ENCODE results near the gene DNAH5.

DNAH5 gene

DNA sequence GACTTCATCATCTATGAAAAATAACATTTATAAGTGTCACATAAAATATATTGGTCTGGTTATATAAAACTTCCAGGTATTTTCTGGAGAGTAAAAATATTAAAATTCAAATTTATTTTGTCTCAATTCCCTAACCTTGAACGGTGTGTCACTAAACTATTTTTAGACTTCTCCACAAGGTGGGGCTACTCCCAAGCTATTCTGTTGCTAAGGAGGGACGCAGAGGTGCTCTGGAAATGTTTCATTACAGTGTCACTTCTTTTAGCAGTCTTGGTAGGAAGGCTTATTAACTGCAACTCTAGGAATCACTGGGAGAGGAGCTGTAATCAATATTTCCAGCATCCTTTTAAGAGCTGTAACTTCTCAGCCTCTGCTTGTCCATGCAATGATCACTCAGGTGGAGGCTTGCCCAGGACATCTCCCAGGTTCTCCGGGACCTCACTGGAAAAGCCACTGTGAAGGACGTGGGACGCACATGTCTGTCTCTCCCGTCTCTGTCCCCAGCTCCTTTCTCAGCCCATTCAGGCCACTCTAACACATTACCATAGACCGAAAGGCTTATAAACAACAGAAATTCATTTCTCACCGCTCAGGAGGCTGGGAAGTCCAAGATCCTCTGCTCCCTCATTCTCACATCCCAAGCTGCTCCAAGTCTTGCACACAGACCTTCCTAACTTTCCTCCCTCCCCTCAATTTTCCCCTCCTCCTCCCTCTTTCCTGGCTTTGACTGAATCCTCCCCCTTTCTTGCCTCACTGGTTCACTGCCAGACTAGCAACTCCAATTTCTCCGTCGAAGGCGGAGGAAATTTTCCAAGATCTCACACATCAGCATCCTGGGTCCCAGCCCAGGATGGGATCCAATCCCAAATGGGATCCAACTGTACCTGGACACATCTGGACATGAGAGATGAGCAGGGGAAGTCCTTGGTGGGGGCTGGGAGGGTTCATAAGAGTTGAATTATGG is 32.7 kb upstream of the DNAH5 start:
- H3K9me3 ChIP-seq (ENCODE audit: control insufficient read depth in 5 of 5, low read length in 5 of 5), result no peaks in the 10 kb centered on the region
- no peak overlapping the region for H3K4me3 ChIP-seq (ENCODE audit: low read depth in 1 of 5, low read length in 5 of 5)
- no peaks in the 10 kb centered on the region for H3K4me1 ChIP-seq (ENCODE audit: control insufficient read depth in 5 of 5, insufficient read depth in 5 of 5, low read length in 5 of 5)
- H3K36me3 ChIP-seq (ENCODE audit: control insufficient read depth in 5 of 5, insufficient read depth in 5 of 5, low read length in 5 of 5), result no peaks in the 10 kb centered on the region
- H3K27ac ChIP-seq (ENCODE audit: low read depth, low read length), result no peak overlapping the region
- H3K27me3 ChIP-seq (ENCODE audit: control insufficient read depth in 5 of 5, insufficient read depth in 4 of 5, low read length in 5 of 5), result peaks cover 0 to 15% (median 0%) of the 10 kb centered on the region in 5 donors
- H3K9ac ChIP-seq (ENCODE audit: low read length in 5 of 5), result no peak overlapping the region

DNA sequence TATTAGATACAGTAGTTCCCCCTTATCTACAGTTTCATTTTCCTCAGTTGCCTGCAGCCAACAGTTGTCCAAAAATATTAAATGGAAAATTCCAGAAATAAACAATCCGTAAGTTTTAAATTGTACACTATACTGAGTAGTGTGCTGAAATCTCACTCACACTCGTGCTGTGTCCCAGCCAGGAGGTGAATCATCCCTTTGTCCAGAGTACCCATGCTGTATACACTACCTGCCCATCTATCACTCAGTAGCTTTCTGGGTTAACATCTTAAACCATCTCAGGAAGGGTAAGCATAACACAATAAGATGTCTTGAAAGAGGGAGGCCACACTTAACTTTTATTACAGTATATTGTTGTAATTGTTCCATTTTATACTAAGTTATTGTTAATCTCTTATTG is 31.7 kb upstream of the DNAH5 start:
- H3K36me3 ChIP-seq (ENCODE audit: control insufficient read depth in 5 of 5, insufficient read depth in 5 of 5, low read length in 5 of 5), result no peaks in the 10 kb centered on the region
- no peak overlapping the region for H3K27ac ChIP-seq (ENCODE audit: low read depth, low read length)
- H3K4me3 ChIP-seq (ENCODE audit: low read depth in 1 of 5, low read length in 5 of 5), result no peak overlapping the region
- no peaks in the 10 kb centered on the region for H3K4me1 ChIP-seq (ENCODE audit: control insufficient read depth in 5 of 5, insufficient read depth in 5 of 5, low read length in 5 of 5)
- no peak overlapping the region for H3K9ac ChIP-seq (ENCODE audit: low read length in 5 of 5)
- H3K27me3 ChIP-seq (ENCODE audit: control insufficient read depth in 5 of 5, insufficient read depth in 4 of 5, low read length in 5 of 5), result peaks cover 0 to 15% (median 0%) of the 10 kb centered on the region in 5 donors
- no peaks in the 10 kb centered on the region for H3K9me3 ChIP-seq (ENCODE audit: control insufficient read depth in 5 of 5, low read length in 5 of 5)

DNA sequence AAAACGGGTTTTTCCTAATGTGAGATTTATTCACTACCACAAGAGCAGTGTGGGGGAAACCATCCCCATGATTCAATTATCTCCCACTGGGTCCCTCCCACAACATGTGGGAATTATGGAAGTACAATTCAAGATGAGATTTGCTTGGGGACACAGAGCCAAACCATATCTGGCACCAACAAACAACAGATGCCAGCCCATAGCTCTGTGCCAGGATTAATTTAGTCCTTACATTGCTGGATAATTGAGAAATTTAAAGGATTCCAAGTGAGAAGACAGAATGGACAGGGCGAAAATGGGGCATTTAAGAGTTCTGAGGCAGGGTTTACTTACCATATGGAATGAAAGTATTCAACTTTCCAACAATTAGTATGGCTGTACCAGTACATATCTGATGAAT is 30.8 kb upstream of the DNAH5 start:
- Histone ChIP-seq H3K27ac (ENCODE audit: low read depth, low read length) (no peak overlapping the region), H3K36me3 (ENCODE audit: control insufficient read depth in 5 of 5, insufficient read depth in 5 of 5, low read length in 5 of 5) (no peaks in the 10 kb centered on the region), H3K4me3 (ENCODE audit: low read depth in 1 of 5, low read length in 5 of 5) (no peak overlapping the region), H3K27me3 (ENCODE audit: control insufficient read depth in 5 of 5, insufficient read depth in 4 of 5, low read length in 5 of 5) (peaks cover 0 to 8% (median 0%) of the 10 kb centered on the region in 5 donors), H3K9ac (ENCODE audit: low read length in 5 of 5) (no peak overlapping the region), H3K9me3 (ENCODE audit: control insufficient read depth in 5 of 5, low read length in 5 of 5) (no peaks in the 10 kb centered on the region), H3K4me1 (ENCODE audit: control insufficient read depth in 5 of 5, insufficient read depth in 5 of 5, low read length in 5 of 5) (no peaks in the 10 kb centered on the region)

DNA sequence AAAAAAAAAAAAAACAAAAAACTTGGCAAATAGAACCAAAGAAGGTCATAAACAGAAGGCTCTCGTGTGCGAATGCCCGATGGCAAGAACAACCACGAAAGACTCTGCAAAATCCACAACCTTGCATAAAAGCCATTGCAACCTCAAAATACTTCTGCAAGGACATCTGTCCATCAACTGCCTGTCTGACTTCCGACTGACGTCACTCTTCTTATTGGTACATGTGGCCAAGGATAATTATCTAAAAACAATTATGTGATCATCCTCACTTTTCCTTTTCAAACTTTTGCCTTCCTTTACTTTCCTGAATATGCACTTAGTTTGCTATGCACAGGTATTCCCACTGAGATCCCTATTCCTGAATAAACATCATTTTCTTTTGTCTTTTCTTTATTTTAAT is 29.2 kb upstream of the DNAH5 start:
- Histone ChIP-seq H3K4me1 (ENCODE audit: control insufficient read depth in 5 of 5, insufficient read depth in 5 of 5, low read length in 5 of 5) (no peaks in the 10 kb centered on the region), H3K9ac (ENCODE audit: low read length in 5 of 5) (no peak overlapping the region), H3K27me3 (ENCODE audit: control insufficient read depth in 5 of 5, insufficient read depth in 4 of 5, low read length in 5 of 5) (peaks cover 0 to 8% (median 0%) of the 10 kb centered on the region in 5 donors), H3K36me3 (ENCODE audit: control insufficient read depth in 5 of 5, insufficient read depth in 5 of 5, low read length in 5 of 5) (no peaks in the 10 kb centered on the region), H3K27ac (ENCODE audit: low read depth, low read length) (no peak overlapping the region), H3K4me3 (ENCODE audit: low read depth in 1 of 5, low read length in 5 of 5) (no peak overlapping the region), H3K9me3 (ENCODE audit: control insufficient read depth in 5 of 5, low read length in 5 of 5) (no peaks in the 10 kb centered on the region)

DNA sequence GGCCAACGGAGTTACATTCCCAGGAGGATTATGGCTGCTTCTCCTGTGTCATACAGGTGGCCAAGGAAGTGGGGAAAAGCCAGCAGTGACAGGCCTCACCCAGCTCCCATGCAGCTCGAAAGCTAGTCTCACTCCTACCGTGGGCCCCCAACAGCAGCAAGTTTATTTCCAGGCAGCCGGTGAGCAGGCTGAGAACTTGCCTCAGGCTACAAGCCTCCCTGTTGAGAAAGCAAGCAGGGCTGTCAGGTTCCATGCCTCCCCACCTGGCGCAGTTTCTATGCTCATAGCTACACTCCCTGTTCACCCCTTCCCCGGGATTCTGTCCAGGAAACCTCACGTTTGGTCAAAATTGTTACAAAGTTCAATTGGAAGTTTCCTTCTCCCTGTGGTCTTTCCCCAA is 27.5 kb upstream of the DNAH5 start:
- Histone ChIP-seq H3K4me1 (ENCODE audit: control insufficient read depth in 5 of 5, insufficient read depth in 5 of 5, low read length in 5 of 5) (no peaks in the 10 kb centered on the region), H3K27me3 (ENCODE audit: control insufficient read depth in 5 of 5, insufficient read depth in 4 of 5, low read length in 5 of 5) (peaks cover 0 to 5% (median 0%) of the 10 kb centered on the region in 5 donors), H3K36me3 (ENCODE audit: control insufficient read depth in 5 of 5, insufficient read depth in 5 of 5, low read length in 5 of 5) (no peaks in the 10 kb centered on the region), H3K27ac (ENCODE audit: low read depth, low read length) (no peak overlapping the region), H3K9ac (ENCODE audit: low read length in 5 of 5) (no peak overlapping the region), H3K9me3 (ENCODE audit: control insufficient read depth in 5 of 5, low read length in 5 of 5) (no peaks in the 10 kb centered on the region), H3K4me3 (ENCODE audit: low read depth in 1 of 5, low read length in 5 of 5) (no peak overlapping the region)

DNA sequence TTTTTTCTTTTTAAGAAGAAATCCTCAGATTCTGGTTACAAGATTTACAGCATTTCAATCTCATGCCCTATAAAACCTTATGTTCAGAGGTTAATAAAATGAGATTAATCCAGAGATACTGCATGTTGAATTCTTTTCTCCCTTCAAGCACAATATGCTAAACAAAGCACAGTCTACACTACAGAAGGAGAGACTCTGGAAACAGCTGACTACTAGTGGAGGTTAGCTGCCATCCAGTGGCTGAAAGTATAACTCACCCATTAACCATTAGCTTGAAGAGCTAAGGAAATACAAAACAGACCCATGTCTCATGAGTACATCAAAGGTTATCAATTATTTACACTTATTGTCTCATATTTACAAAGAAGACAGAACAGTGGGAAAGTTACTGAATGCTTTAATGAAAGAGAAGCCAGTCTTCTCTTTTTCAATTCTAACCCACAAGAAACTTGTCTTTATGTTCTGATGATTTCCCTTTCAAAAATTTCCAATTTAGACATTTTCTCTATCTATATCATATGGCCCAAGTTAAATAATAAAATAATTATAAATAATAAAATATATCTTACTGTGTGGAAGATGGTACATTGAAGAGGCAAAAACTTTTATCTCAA is 12.7 kb upstream of the DNAH5 start:
- Histone ChIP-seq H3K9ac (ENCODE audit: low read length in 5 of 5) (no peak overlapping the region), H3K27ac (ENCODE audit: low read depth, low read length) (no peak overlapping the region), H3K9me3 (ENCODE audit: control insufficient read depth in 5 of 5, low read length in 5 of 5) (no peaks in the 10 kb centered on the region), H3K4me1 (ENCODE audit: control insufficient read depth in 5 of 5, insufficient read depth in 5 of 5, low read length in 5 of 5) (no peaks in the 10 kb centered on the region), H3K4me3 (ENCODE audit: low read depth in 1 of 5, low read length in 5 of 5) (no peak overlapping the region), H3K27me3 (ENCODE audit: control insufficient read depth in 5 of 5, insufficient read depth in 4 of 5, low read length in 5 of 5) (no peaks in the 10 kb centered on the region), H3K36me3 (ENCODE audit: control insufficient read depth in 5 of 5, insufficient read depth in 5 of 5, low read length in 5 of 5) (no peaks in the 10 kb centered on the region)

DNA sequence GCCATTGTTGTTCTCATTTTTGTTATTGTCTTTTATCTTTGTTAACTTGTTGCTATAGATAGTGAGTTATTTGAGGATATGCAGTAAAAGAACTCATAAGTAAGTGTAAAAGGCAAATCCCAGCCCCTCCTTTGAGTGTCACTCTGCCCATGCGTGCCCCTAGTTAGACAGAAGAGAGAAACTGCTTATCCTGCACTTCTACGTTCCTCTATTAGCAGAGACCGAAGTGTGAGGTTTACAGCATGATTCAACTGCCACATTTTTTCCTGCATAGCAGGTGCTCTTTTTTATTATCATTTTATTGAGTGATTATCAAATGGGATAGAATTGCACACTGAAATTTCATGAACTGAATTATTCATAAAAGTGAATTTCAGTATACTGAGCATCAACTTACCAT is 12.0 kb upstream of the DNAH5 start:
- Histone ChIP-seq H3K36me3 (ENCODE audit: control insufficient read depth in 5 of 5, insufficient read depth in 5 of 5, low read length in 5 of 5) (no peaks in the 10 kb centered on the region), H3K4me3 (ENCODE audit: low read depth in 1 of 5, low read length in 5 of 5) (no peak overlapping the region), H3K27ac (ENCODE audit: low read depth, low read length) (no peak overlapping the region), H3K9me3 (ENCODE audit: control insufficient read depth in 5 of 5, low read length in 5 of 5) (no peaks in the 10 kb centered on the region), H3K4me1 (ENCODE audit: control insufficient read depth in 5 of 5, insufficient read depth in 5 of 5, low read length in 5 of 5) (no peaks in the 10 kb centered on the region), H3K9ac (ENCODE audit: low read length in 5 of 5) (no peak overlapping the region), H3K27me3 (ENCODE audit: control insufficient read depth in 5 of 5, insufficient read depth in 4 of 5, low read length in 5 of 5) (no peaks in the 10 kb centered on the region)

DNA sequence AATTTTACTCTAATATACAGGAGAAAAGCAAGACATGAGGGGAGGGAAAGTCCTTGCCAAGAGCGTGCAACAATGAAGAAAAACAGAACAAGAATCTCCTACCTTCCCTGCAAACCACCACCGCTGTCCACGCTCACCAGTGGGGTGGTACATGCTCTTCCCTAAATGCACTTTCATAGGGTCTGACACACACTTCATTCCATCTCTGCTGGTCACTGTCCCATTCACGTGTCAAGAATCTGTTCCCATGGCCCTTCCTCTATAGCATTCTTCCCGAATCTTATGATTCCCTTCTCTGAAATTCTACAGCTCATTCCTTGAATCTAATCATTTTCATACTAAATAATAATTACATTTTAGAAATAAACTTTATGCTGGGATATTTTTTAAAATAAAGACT is 11.4 kb upstream of the DNAH5 start:
- Histone ChIP-seq H3K27ac (ENCODE audit: low read depth, low read length) (no peak overlapping the region), H3K9me3 (ENCODE audit: control insufficient read depth in 5 of 5, low read length in 5 of 5) (no peaks in the 10 kb centered on the region), H3K9ac (ENCODE audit: low read length in 5 of 5) (no peak overlapping the region), H3K4me1 (ENCODE audit: control insufficient read depth in 5 of 5, insufficient read depth in 5 of 5, low read length in 5 of 5) (no peaks in the 10 kb centered on the region), H3K27me3 (ENCODE audit: control insufficient read depth in 5 of 5, insufficient read depth in 4 of 5, low read length in 5 of 5) (no peaks in the 10 kb centered on the region), H3K36me3 (ENCODE audit: control insufficient read depth in 5 of 5, insufficient read depth in 5 of 5, low read length in 5 of 5) (no peaks in the 10 kb centered on the region), H3K4me3 (ENCODE audit: low read depth in 1 of 5, low read length in 5 of 5) (no peak overlapping the region)

DNA sequence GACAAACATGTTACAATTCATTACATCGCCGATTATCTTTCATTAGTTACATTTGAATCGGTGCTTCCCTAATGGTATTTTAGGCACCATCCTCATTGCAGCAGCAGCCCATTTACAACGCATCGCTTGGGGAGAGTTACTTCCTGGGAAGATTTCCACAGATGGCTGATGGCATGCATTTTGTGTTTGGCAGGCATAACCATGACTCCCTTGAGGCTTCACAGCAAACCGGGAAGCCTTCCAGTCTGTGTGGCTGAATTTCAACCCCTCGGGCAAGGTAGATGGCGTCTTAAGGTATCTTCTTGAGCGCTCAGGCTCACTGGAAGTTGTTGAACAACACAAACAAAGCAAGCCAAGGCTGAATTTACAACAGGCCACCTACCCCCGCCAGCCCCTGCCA is 1.6 kb upstream of the DNAH5 start:
- peaks cover 0 to 4% (median 0%) of the 10 kb centered on the region in 5 donors for H3K27me3 ChIP-seq (ENCODE audit: control insufficient read depth in 5 of 5, insufficient read depth in 4 of 5, low read length in 5 of 5)
- no peak overlapping the region for H3K9ac ChIP-seq (ENCODE audit: low read length in 5 of 5)
- no peaks in the 10 kb centered on the region for H3K36me3 ChIP-seq (ENCODE audit: control insufficient read depth in 5 of 5, insufficient read depth in 5 of 5, low read length in 5 of 5)
- H3K4me3 ChIP-seq (ENCODE audit: low read depth in 1 of 5, low read length in 5 of 5), result no peak overlapping the region
- H3K4me1 ChIP-seq (ENCODE audit: control insufficient read depth in 5 of 5, insufficient read depth in 5 of 5, low read length in 5 of 5), result no peaks in the 10 kb centered on the region
- no peak overlapping the region for H3K27ac ChIP-seq (ENCODE audit: low read depth, low read length)
- H3K9me3 ChIP-seq (ENCODE audit: control insufficient read depth in 5 of 5, low read length in 5 of 5), result no peaks in the 10 kb centered on the region

DNA sequence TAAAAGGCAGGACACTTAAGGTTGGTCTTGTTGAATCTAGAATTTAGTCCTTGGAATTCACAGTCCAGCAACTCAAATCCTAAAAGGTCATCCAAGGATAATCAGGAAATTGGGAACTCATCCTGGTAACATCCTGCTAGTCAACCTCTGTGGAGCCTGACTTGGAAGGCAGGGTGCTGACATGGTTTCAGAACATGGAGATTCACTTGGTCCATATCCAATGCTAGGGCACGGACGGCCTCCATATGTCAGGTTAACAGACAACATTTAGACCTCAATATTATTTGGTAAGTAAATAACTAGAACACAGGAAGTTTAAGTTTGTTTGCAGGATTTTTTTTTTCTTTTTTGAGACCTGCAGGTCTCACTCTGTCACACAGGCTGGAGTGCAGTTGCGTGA is 783 bp upstream of the DNAH5 start:
- no peak overlapping the region for H3K27ac ChIP-seq (ENCODE audit: low read depth, low read length)
- peaks cover 0 to 4% (median 0%) of the 10 kb centered on the region in 5 donors for H3K27me3 ChIP-seq (ENCODE audit: control insufficient read depth in 5 of 5, insufficient read depth in 4 of 5, low read length in 5 of 5)
- no peaks in the 10 kb centered on the region for H3K36me3 ChIP-seq (ENCODE audit: control insufficient read depth in 5 of 5, insufficient read depth in 5 of 5, low read length in 5 of 5)
- no peak overlapping the region for H3K4me3 ChIP-seq (ENCODE audit: low read depth in 1 of 5, low read length in 5 of 5)
- H3K9me3 ChIP-seq (ENCODE audit: control insufficient read depth in 5 of 5, low read length in 5 of 5), result no peaks in the 10 kb centered on the region
- no peaks in the 10 kb centered on the region for H3K4me1 ChIP-seq (ENCODE audit: control insufficient read depth in 5 of 5, insufficient read depth in 5 of 5, low read length in 5 of 5)
- no peak overlapping the region for H3K9ac ChIP-seq (ENCODE audit: low read length in 5 of 5)
